SU-DHL-6 (cell line): ENCODE data around the gene WBP4.
A peak's percentile ranks its signal among the peaks of the same experiment; 100 is the strongest.

ENCODE experiments used
- H2AFZ ChIP-seq: fragments of 200-600 bp; sonication (generic); 2 replicates; pipeline ENCODE4 v1.6.1; 2014; ENCODE audit warnings: low read depth, mild to moderate bottlenecking, moderate library complexity, mixed read lengths, antibody characterized with exemption, low read length; ENCODE audit not compliant: severe bottlenecking
- H3F3A ChIP-seq: fragments of 200-600 bp; shearing (Covaris generic); 2 replicates; pipeline ENCODE4 v1.6.0; 2016; ENCODE audit warnings: antibody characterized with exemption, mild to moderate bottlenecking; ENCODE audit not compliant: insufficient read depth
- H3K27ac ChIP-seq: fragments of 200-600 bp; sonication (generic); 2 replicates; pipeline ENCODE4 v1.5.1; 2016; ENCODE audit warnings: low read depth, mild to moderate bottlenecking, low read length, moderate library complexity, mixed read lengths
- H3K27me3 ChIP-seq: fragments of 200-600 bp; sonication (generic), shearing (Covaris generic); 2 replicates; pipeline ENCODE4 v1.6.0; 2014; ENCODE audit warnings: mild to moderate bottlenecking, low read length
- H3K36me3 ChIP-seq: fragments of 200-600 bp; sonication (generic); 2 replicates; pipeline ENCODE4 v1.6.1; 2014; ENCODE audit warnings: mild to moderate bottlenecking, low read length, mixed read lengths
- H3K4me2 ChIP-seq: fragments of 300-600, 200-600 bp; shearing (Covaris generic), sonication (generic); 2 replicates; pipeline ENCODE4 v1.6.0; 2014; ENCODE audit warnings: low read length, low read depth, mild to moderate bottlenecking; ENCODE audit not compliant: poor library complexity, severe bottlenecking
- H3K4me3 ChIP-seq: fragments of 200-600 bp; sonication (generic); 2 replicates; pipeline ENCODE4 v1.5.1; 2014; ENCODE audit warnings: antibody characterized with exemption, low read length, mild to moderate bottlenecking, mixed read lengths; ENCODE audit not compliant: insufficient read depth, poor library complexity, severe bottlenecking
- H3K79me2 ChIP-seq: fragments of 200-600 bp; sonication (generic); 2 replicates; pipeline ENCODE4 v1.6.1; 2014; ENCODE audit warnings: mild to moderate bottlenecking, low read length, moderate library complexity; ENCODE audit not compliant: insufficient read depth
- H3K9ac ChIP-seq: fragments of 200-600 bp; sonication (generic); 2 replicates; pipeline ENCODE4 v1.7.0; 2014; ENCODE audit warnings: mild to moderate bottlenecking, low read length
- H3K9me2 ChIP-seq: fragments of 200-600 bp; sonication (generic); replicated peaks from 2 replicates; pipeline ENCODE4 v1.6.1; 2014; ENCODE audit warnings: low read length; ENCODE audit not compliant: insufficient read depth
- H3K9me3 ChIP-seq: fragments of 200-600 bp; sonication (generic); 2 replicates; pipeline ENCODE4 v1.6.1; 2014; ENCODE audit warnings: low read length, mixed read lengths; ENCODE audit not compliant: insufficient read depth
- H4K20me1 ChIP-seq: fragments of 200-600 bp; sonication (generic); 2 replicates; pipeline ENCODE4 v1.6.1; 2014; ENCODE audit warnings: low read depth, mild to moderate bottlenecking, antibody characterized with exemption, low read length, moderate library complexity, mixed read lengths
- CTCF ChIP-seq: fragments of 200-600 bp; sonication (generic); IDR thresholded peaks from one replicate; pipeline ENCODE4 v1.5.1; 2017; ENCODE audit warnings: antibody characterized with exemption, mild to moderate bottlenecking, low read length, moderate library complexity; ENCODE audit not compliant: insufficient read depth, poor library complexity, severe bottlenecking
- EZH2phosphoT487 ChIP-seq: fragments of 200-600 bp; sonication (generic), shearing (Covaris generic); conservative IDR thresholded peaks from 2 replicates; pipeline ENCODE4 v1.6.1; 2018; ENCODE audit warnings: mild to moderate bottlenecking, antibody characterized with exemption, low read length, moderate library complexity, mixed read lengths

Gene WBP4

DNA sequence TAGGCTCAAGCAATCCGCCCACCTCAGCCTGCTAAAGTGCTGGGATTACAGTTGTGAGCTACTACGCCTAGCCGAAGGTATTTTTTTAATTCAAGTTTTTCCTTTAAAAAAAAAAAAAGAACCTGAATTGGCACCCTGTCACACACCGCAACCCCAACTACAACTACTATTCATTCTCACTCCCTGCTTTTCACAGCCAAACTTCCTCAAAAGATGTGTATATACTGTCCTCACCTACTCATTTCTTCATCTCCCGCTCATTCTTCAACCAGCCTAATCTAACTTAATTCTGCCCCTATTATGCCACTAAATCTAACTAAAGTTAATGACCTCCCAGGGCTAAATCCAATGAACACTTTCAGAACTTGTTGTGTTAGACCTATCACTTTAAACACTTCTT lies 12.7 kb upstream of the WBP4 start:
- H3K4me3 ChIP-seq: no peak overlapping the region
- no peaks in the 10 kb centered on the region for H3K27me3 ChIP-seq
- no peaks in the 10 kb centered on the region for H3F3A ChIP-seq
- no peak overlapping the region for H3K4me2 ChIP-seq
- no peak overlapping the region for H3K9ac ChIP-seq
- peaks cover 58% of the 10 kb centered on the region for H3K79me2 ChIP-seq
- H3K9me2 ChIP-seq: no peaks in the 10 kb centered on the region
- peaks cover 12% of the 10 kb centered on the region for H3K36me3 ChIP-seq
- no peak overlapping the region for H3K27ac ChIP-seq
- no peaks in the 10 kb centered on the region for H4K20me1 ChIP-seq
- peaks cover 5% of the 10 kb centered on the region; the same call in 1 of the 2 replicates for H3K9me3 ChIP-seq
- TF ChIP-seq EZH2phosphoT487: no peak
- TF ChIP-seq CTCF: no peak
- H2AFZ ChIP-seq: no peak overlapping the region

DNA sequence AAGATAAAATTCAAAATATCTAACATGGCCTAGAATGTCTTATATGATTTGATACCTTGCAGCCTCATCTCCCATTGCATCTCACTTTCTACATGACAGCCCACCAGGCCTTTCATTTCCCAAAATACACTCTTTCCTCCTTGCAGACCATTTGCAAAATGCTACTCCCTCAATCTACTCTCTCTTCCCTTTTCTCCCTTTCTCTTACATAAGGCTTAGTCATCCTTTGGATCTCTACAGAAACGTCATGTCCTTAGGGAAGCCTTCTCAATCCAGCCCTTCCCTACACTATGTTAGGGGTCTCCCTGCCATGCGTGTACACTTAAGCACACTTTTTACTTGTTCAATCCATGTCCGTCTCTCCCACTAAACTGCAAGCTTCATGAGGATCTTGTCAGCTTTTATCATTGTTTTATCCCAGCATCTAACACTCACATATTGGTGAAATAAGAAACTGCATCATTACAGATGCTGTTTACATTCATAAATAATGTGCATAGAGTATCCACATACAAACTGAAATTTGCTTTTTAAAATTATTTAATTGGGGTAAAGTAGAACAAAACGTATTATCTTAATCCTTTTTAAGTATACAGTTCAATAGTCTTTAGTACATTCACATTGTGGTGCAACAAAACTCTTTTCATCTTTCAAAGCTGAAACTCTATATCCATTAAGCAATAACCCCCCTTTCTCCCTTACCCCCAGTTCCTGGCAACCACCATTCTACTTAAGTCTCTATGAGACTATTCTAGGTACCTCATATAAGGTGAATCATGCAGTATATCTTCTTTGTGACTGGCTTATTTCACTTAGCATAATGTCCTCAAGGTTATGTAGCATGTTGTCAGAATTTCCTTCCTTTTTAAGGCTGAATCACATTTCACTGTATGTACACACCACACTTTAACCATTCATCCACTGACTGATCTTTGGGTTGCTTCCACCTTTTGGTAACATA lies 11.5 kb upstream of the WBP4 start:
- no peak overlapping the region for H3K27ac ChIP-seq
- no peaks in the 10 kb centered on the region for H4K20me1 ChIP-seq
- peaks cover 12% of the 10 kb centered on the region for H3K36me3 ChIP-seq
- no peak overlapping the region for H3K4me2 ChIP-seq
- peaks cover 5% of the 10 kb centered on the region; the same call in 1 of the 2 replicates for H3K9me3 ChIP-seq
- H2AFZ ChIP-seq: no peak overlapping the region
- peaks cover 69% of the 10 kb centered on the region for H3K79me2 ChIP-seq
- H3K4me3 ChIP-seq: no peak overlapping the region
- H3K9me2 ChIP-seq: no peaks in the 10 kb centered on the region
- peaks cover 5% of the 10 kb centered on the region for H3F3A ChIP-seq
- H3K27me3 ChIP-seq: no peaks in the 10 kb centered on the region
- TF ChIP-seq CTCF: no peak
- no peak for TF ChIP-seq EZH2phosphoT487
- no peak overlapping the region for H3K9ac ChIP-seq

GRCh38 chr13:41052441-41052840 lies 8.9 kb upstream of the WBP4 start:
- Histone ChIP-seq H3K27me3 (no peaks in the 10 kb centered on the region), H3K9me3 (peaks cover 5% of the 10 kb centered on the region; the same call in 1 of the 2 replicates), H3K4me3 (no peak overlapping the region), H3K79me2 (peaks cover 96% of the 10 kb centered on the region), H4K20me1 (no peaks in the 10 kb centered on the region), H3K4me2 (no peak overlapping the region), H2AFZ (no peak overlapping the region), H3K27ac (no peak overlapping the region), H3F3A (peaks cover 6% of the 10 kb centered on the region), H3K36me3 (peaks cover 12% of the 10 kb centered on the region), H3K9me2 (no peaks in the 10 kb centered on the region), H3K9ac (no peak overlapping the region)
- no peak for TF ChIP-seq EZH2phosphoT487

GRCh38 chr13:41053384-41053826 lies 7.9 kb upstream of the WBP4 start:
- Histone ChIP-seq H3K27ac (peak overlapping the region; percentile 41; the same call in 1 of the 2 replicates), H3F3A (peaks cover 10% of the 10 kb centered on the region), H3K79me2 (peaks cover 100% of the 10 kb centered on the region), H3K36me3 (peaks cover 12% of the 10 kb centered on the region), H4K20me1 (no peaks in the 10 kb centered on the region), H3K9me3 (peaks cover 5% of the 10 kb centered on the region; the same call in 1 of the 2 replicates), H3K27me3 (no peaks in the 10 kb centered on the region), H3K9me2 (no peaks in the 10 kb centered on the region), H3K4me2 (peak overlapping the region; percentile 96), H2AFZ (no peak overlapping the region), H3K9ac (peak overlapping the region; percentile 31; the same call in 1 of the 2 replicates), H3K4me3 (peak overlapping the region; percentile 31)
- TF ChIP-seq CTCF: no peak
- no peak for TF ChIP-seq EZH2phosphoT487
